CD4-positive, alpha-beta T cell treated with Interleukin-15 for 4 hours (primary cell): ENCODE data around the gene C2orf68.
"Not testable (repeated sequence)": the region's sequence is repeated elsewhere in the genome, so short reads cannot be mapped to it uniquely, and the experiment has no call there.

Source experiments
- DNase-seq: peaks from one replicate; pipeline ENCODE4 v3.0.0-alpha.2; 2020; ENCODE audit warnings: low spot score

The C2orf68 gene

GRCh38 chr2:85582492-85582891 is 29.4 kb downstream of the C2orf68 start:
- no peak for DNase-seq

GRCh38 chr2:85580206-85580605 is 31.7 kb downstream of the C2orf68 start:
- DNase-seq, result no peak

- DNase-seq, result no peak
Measured at GRCh38 chr2:85579266-85579935, 32.5 kb downstream of the C2orf68 start.

GRCh38 chr2:85578243-85579180 is 33.4 kb downstream of the C2orf68 start:
- no peak for DNase-seq

GRCh38 chr2:85577386-85578242 is 34.3 kb downstream of the C2orf68 start, which contains the start of gene VAMP8:
Gene VAMP8 (plus strand): TSS chr2:85577586. CDS start chr2:85577647, 61 bp downstream.
- DNase-seq, result peak; percentile 59

GRCh38 chr2:85577063-85577385 is 34.8 kb downstream of the C2orf68 start:
- DNase-seq, result no peak

- DNase-seq, result no peak
Measured at GRCh38 chr2:85575739-85576138, 36.1 kb downstream of the C2orf68 start.

- no peak for DNase-seq
Measured at GRCh38 chr2:85566265-85566664, 45.6 kb downstream of the C2orf68 start.

GRCh38 chr2:85564144-85564563 is 47.7 kb downstream of the C2orf68 start:
- no peak for DNase-seq

- peak; percentile 95 for DNase-seq
Measured at GRCh38 chr2:85561280-85562212, 50.3 kb downstream of the C2orf68 start, which contains the start of gene GGCX. Gene GGCX (minus strand): TSS chr2:85561493. CDS start chr2:85561428, 65 bp downstream.

- DNase-seq, result no peak
Measured at GRCh38 chr2:85560812-85561279, 51.0 kb downstream of the C2orf68 start.

GRCh38 chr2:85560403-85560726 is 51.5 kb downstream of the C2orf68 start:
- DNase-seq, result not testable (repeated sequence)

- DNase-seq, result no peak
Measured at GRCh38 chr2:85558160-85558559, 53.7 kb downstream of the C2orf68 start.

- DNase-seq, result no peak
Measured at GRCh38 chr2:85557130-85557529, 54.7 kb downstream of the C2orf68 start.
